AG09309 (cell line): ENCODE data around the gene MAN1C1.

Experiments
- DNase-seq: peaks from one replicate; pipeline ENCODE4 v3.0.0-alpha.2; 2010; ENCODE audit warnings: low read depth
- H3K4me3 ChIP-seq: 2 replicates; pipeline ENCODE4 v1.5.1; 2011; ENCODE audit warnings: mild to moderate bottlenecking, low read depth, low read length, moderate library complexity; ENCODE audit not compliant: control insufficient read depth
- TF ChIP-seq, protein P1 (sequence below): IDR thresholded peaks from 2 replicates; pipeline ENCODE4 v1.5.1; 2011; ENCODE audit warnings: mild to moderate bottlenecking, low read depth, low read length, inconsistent platforms; ENCODE audit not compliant: insufficient read depth, control insufficient read depth; ENCODE audit errors: missing control alignments

Gene MAN1C1

DNA sequence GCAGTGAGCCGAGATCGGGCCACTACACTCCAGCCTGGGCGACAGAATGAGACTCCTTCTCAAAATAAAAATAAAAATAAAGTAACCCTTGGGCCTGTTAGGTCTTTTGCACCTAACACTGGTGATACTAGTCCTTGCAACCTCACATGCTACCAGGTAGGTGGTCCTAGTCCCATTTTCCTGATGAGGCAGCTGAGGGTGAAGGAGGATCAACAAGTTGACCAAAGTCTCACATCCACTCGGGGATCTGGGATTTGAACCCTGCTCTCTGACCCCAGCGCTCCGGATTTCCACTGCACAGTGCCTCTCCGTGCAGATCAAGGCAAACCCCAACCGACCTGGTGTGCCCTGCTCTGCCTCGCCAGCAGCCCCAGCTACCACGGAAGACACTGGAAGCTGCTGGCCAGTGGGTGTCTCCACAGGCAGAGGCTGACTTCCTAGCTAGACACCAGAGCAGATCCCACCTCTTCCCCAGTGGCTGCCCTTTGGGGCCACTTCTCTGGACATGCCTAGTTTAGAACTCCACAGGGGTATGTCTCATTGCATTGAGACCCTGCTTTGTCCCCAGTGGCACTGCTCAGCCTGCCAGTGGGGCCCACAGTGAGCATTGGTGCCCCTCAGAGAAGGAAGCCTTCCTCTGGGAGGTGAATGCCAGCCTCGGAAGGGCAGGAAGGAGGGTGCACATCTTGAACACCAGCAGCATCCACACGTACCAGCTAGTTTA is 45.6 kb upstream of the MAN1C1 start:
- TF ChIP-seq, protein P1, sequence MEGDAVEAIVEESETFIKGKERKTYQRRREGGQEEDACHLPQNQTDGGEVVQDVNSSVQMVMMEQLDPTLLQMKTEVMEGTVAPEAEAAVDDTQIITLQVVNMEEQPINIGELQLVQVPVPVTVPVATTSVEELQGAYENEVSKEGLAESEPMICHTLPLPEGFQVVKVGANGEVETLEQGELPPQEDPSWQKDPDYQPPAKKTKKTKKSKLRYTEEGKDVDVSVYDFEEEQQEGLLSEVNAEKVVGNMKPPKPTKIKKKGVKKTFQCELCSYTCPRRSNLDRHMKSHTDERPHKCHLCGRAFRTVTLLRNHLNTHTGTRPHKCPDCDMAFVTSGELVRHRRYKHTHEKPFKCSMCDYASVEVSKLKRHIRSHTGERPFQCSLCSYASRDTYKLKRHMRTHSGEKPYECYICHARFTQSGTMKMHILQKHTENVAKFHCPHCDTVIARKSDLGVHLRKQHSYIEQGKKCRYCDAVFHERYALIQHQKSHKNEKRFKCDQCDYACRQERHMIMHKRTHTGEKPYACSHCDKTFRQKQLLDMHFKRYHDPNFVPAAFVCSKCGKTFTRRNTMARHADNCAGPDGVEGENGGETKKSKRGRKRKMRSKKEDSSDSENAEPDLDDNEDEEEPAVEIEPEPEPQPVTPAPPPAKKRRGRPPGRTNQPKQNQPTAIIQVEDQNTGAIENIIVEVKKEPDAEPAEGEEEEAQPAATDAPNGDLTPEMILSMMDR, result no peak

DNA sequence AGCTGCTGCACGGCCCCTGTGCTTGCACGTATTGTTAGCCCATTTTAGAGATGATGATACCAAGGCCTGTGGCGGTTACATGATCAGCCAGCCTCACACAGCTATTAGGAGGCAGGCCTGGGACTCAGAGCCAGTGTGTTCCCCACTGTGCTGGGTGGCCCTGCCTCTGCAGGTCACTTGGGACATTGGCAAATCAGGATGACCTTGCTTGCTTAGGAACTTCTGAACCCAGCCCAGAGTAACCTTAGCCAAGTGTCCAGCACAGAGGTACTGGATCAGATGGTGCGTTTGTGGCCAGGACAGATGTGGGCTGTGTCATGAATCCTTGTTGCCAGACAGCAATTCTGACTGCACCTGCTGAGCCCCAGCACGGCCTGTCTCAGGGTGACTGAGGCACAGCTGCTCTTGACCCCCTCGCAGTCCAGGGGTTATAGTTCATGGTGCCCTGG is 45.0 kb upstream of the MAN1C1 start:
- H3K4me3 ChIP-seq, result no peak overlapping the region
- TF ChIP-seq, protein P1, result no peak
- no peak for DNase-seq

More for the DNA sequence above, 45.6 kb upstream of the MAN1C1 start:
- no peak for DNase-seq
- H3K4me3 ChIP-seq, result no peak overlapping the region

- DNase-seq, result no peak
- TF ChIP-seq, protein P1, result no peak
- H3K4me3 ChIP-seq, result no peak overlapping the region
Measured at GRCh38 chr1:25572107-25572506, 44.5 kb upstream of the MAN1C1 start.

DNA sequence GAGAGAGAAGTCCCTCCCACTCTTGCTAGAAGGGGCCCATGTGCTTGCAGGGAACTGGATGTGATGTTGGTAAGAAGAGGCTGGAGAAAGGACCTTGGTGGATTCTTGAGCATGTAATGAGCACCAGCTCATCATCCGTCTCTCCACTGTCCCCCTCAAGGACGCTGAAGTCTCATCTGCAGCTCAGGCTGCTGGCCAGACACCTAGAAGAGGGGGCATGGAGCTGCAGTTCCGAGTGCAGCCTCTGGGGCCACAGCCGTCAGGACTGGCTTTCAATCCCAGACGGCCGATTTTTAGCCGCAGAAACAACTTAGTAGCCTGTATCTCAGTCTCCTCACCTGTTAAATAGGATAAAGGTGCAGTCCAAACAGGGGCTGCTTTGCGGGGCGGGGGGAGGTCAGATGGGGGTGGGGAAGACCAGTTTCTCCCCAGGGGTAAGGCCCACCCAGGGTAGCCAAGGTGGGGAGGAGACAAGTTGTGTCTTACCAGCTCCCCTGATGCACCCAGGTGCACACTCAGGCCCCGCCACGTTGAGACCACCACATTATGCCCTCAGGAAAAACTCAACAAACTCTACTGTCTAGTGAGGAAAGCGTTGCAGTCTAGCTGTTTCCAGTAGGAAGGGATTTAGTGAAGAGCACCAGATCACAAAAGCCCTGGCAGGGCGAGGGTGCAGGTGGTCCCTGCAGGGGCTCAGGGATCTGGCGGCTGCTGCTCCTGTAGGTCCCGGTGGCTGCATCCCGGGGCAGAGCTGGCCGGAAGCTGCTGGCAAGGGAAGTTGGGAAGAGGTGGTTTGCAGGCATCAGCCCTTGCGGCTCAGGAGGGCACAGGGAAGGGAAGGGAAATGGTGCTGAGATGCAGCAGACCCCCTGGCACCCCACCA is 43.6 kb upstream of the MAN1C1 start:
- DNase-seq, result no peak
- TF ChIP-seq, protein P1, result peak; percentile 83
- no peak overlapping the region for H3K4me3 ChIP-seq

DNA sequence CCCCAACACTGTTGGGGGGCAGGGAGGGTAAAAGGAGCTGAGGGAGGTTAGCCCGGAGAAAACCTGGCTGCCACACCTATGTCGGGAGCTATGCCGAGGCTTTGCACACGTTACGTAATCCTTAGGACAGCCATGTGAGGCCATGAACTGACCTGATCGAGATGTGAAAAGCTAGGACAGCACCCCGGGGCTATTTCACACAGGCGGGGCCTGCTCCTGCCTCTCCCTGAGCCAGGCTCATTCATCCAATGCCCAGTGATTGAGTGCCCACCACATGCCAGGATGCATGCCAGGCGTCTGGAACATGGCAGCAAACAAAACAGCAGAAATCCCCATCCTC is 43.0 kb upstream of the MAN1C1 start:
- TF ChIP-seq, protein P1, result no peak
- no peak for DNase-seq
- H3K4me3 ChIP-seq, result no peak overlapping the region

GRCh38 chr1:25573961-25574360 is 42.6 kb upstream of the MAN1C1 start:
- H3K4me3 ChIP-seq, result no peak overlapping the region
- DNase-seq, result no peak
- TF ChIP-seq, protein P1, result no peak
